Measurements from ENCODE around the gene OR10H3.
A peak's percentile ranks its signal among the peaks of the same experiment; 100 is the strongest.
"Not testable (repeated sequence)": the region's sequence is repeated elsewhere in the genome, so short reads cannot be mapped to it uniquely, and the experiment has no call there.

Gene OR10H3

GRCh38 chr19:15737722-15738121 lies at the start of gene OR10H3:
OR10H3 (plus strand) TSS chr19:15737985; CDS start chr19:15741393, 3,408 bp downstream.
- no peak for DNase-seq

GRCh38 chr19:15696654-15697194 lies 41.1 kb upstream of the OR10H3 start:
- DNase-seq: no peak

- no peak for DNase-seq
Observed at GRCh38 chr19:15701757-15702533, 35.8 kb upstream of the OR10H3 start.

GRCh38 chr19:15702534-15702930 lies 35.3 kb upstream of the OR10H3 start:
- DNase-seq: peak; percentile 11

GRCh38 chr19:15714638-15715037 lies 23.1 kb upstream of the OR10H3 start:
- no peak for DNase-seq

- DNase-seq: no peak
Observed at GRCh38 chr19:15715642-15716041, 22.1 kb upstream of the OR10H3 start.

GRCh38 chr19:15717809-15718208 lies 20.0 kb upstream of the OR10H3 start:
- DNase-seq: no peak

- no peak for DNase-seq
Observed at GRCh38 chr19:15721268-15721667, 16.5 kb upstream of the OR10H3 start.

GRCh38 chr19:15722956-15723355 lies 14.8 kb upstream of the OR10H3 start:
- no peak for DNase-seq

- DNase-seq: no peak
Observed at GRCh38 chr19:15727724-15728123, 10.1 kb upstream of the OR10H3 start, which contains the start of gene OR10H2. OR10H2 (plus strand) TSS chr19:15728024; CDS start chr19:15728044, 20 bp downstream.

GRCh38 chr19:15730538-15730937 lies 7.2 kb upstream of the OR10H3 start:
- no peak for DNase-seq

- no peak for DNase-seq
Observed at GRCh38 chr19:15732388-15732787, 5.4 kb upstream of the OR10H3 start.

- DNase-seq: no peak
Observed at GRCh38 chr19:15733895-15734294, 3.9 kb upstream of the OR10H3 start.

GRCh38 chr19:15740785-15741184 lies 3.0 kb downstream of the OR10H3 start:
- no peak for DNase-seq

- DNase-seq: no peak
Observed at GRCh38 chr19:15748239-15748638, 10.5 kb downstream of the OR10H3 start.

GRCh38 chr19:15758379-15758778 lies 20.6 kb downstream of the OR10H3 start:
- DNase-seq: no peak

GRCh38 chr19:15759962-15760565 lies 22.3 kb downstream of the OR10H3 start:
- peak; percentile 4 for DNase-seq

- no peak for DNase-seq
Observed at GRCh38 chr19:15769586-15769985, 31.8 kb downstream of the OR10H3 start.

- not testable (repeated sequence) for DNase-seq
Observed at GRCh38 chr19:15774159-15774558, 36.4 kb downstream of the OR10H3 start.

GRCh38 chr19:15775249-15775648 lies 37.5 kb downstream of the OR10H3 start:
- DNase-seq: no peak

GRCh38 chr19:15776264-15776663 lies 38.5 kb downstream of the OR10H3 start:
- DNase-seq: no peak

GRCh38 chr19:15776991-15777970 lies 39.5 kb downstream of the OR10H3 start:
- DNase-seq: no peak
